Measurements from ENCODE around the gene SLCO1A2.

GRCh38 chr12:21341769-21342168, 7.1 kb upstream of the SLCO1A2 start:
- TF ChIP-seq CTCF (IDR thresholded peaks at IDR 0.05) (no peak), POLR2A (IDR thresholded peaks at IDR 0.05) (no peak), EP300 (IDR thresholded peaks at IDR 0.05) (no peak)

Measured in ovary (tissue), 3 donors.